SHP77 (cell line): ENCODE data around the gene HECTD2.
"Not testable (repeated sequence)": the region's sequence is repeated elsewhere in the genome, so short reads cannot be mapped to it uniquely, and the experiment has no call there.

ENCODE experiments used
- DNase-seq, 2 experiments: peaks; one replicate each; lab custom pipeline; 2025; lab: John Stamatoyannopoulos, UW

The HECTD2 gene, protein sequence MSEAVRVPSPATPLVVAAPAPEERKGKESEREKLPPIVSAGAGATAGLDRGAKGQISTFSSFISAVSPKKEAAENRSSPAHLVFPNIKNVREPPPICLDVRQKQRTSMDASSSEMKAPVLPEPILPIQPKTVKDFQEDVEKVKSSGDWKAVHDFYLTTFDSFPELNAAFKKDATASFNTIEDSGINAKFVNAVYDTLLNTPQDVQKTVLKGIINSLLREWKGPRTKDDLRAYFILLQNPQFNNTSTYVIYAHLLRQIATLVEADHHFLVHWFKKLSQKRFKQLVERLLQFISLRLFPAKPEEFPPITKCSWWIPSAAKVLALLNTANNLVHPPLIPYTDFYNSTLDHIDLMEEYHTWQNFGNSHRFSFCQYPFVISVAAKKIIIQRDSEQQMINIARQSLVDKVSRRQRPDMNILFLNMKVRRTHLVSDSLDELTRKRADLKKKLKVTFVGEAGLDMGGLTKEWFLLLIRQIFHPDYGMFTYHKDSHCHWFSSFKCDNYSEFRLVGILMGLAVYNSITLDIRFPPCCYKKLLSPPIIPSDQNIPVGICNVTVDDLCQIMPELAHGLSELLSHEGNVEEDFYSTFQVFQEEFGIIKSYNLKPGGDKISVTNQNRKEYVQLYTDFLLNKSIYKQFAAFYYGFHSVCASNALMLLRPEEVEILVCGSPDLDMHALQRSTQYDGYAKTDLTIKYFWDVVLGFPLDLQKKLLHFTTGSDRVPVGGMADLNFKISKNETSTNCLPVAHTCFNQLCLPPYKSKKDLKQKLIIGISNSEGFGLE

DNA sequence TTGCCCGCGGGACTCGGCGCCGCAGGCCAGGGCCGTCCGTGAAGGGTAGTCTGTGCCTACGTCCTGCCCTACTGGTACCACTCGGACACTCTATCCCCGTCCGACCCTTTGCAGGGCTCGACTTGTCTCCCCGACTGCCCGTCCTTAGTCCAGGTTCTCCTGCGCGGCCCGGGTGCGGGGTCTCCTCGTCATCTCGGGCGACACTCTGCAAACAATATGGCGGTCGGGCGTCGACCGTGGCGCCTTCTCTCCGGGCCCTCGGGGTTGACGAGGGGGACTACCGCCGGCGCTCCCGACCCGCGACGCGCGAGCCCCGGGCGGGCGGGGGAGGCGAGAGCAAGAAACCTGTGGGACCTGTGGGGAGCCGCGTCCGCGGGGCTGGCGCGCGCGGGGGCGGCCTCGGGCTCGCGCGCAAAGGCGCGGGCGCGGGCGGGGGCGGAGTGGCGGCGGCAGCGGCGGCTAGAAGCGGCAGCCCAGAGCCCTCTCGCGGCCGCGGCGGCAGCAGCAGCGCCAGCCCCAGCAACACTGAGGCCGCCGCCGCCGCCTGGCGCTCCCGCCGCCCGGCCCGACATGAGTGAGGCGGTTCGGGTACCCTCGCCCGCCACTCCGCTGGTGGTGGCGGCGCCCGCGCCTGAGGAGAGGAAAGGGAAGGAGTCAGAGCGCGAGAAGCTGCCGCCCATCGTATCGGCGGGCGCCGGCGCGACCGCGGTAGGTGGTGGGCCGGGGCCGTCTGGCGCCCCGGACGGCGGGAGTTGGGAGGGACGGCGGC, at the start of gene HECTD2:
HECTD2 (plus strand) TSS at position 476 of the 769 bp plus-strand sequence; CDS start at position 571, 95 bp downstream.
- DNase-seq, result peak; percentile 18 to 52

DNA sequence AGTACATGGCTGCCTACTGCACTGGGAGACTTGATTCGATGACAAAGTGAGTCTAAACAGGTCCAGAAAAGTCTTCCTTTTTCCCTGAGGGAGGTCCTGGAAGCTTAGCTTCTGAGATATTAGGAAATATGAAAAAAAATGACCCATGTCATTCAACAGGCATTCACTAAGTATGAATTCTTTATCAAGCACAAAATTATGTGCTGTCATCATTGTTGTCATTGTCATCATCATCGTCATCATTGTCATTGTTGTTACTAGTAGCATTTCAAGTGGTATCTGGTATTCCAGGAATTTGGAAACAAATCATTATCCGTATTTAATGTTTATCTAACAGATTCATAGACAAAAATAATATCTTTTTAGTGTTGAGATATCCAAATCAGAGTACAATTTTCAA, 49.7 kb upstream of the HECTD2 start:
- no peak for DNase-seq

DNA sequence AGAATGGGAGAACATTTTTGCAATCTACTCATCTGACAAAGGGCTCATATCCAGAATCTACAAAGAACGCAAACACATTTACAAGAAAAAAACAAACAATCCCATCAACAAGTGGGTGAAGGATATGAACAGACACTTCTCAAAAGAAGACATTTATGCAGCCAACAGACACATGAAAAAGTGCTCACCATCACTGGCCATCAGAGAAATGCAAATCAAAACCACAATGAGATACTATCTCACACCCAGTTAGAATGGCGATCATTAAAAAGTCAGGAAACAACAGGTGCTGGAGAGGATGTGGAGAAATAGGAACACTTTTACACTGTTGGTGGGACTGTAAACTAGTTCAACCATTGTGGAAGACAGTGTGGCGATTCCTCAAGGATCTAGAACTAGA, 44.6 kb upstream of the HECTD2 start:
- not testable (repeated sequence) for DNase-seq

DNA sequence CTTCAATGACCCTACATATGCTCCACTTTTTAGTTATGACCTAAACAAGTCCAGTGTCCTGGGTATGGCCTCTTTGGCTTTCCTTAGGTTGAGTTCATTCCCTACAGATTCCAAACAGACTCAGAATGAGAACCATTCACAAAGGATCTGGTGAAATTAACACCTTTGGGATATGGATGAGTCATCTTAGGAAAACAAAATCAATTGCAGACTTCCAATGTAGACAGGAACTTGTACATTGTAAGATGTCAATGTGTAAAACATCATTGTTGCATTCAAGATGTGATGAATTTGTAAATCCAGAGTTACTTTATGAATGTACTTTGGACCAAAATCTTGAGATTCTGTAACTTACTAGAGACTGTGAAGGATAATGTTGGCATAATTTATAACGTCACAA, 43.4 kb upstream of the HECTD2 start:
- DNase-seq, result no peak

DNA sequence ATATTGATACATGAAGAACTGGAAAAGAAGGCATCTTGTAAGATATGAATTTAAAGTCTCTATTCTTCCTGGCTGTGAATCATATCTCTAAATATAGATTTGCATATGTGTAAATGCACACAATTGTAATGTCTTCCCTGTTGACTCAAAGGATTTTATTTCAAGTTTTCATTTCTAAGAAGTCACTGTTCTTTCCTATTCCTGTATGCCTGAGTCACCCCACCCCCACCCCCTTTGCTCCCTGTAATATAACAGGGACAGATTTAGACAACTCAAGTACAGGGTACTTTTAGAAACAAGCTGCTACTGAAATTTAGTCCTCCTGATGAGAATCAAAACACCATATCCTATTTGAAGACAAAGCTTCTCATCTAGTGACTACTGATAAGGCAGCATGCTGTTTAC, 43.0 kb upstream of the HECTD2 start:
- DNase-seq, result no peak

DNA sequence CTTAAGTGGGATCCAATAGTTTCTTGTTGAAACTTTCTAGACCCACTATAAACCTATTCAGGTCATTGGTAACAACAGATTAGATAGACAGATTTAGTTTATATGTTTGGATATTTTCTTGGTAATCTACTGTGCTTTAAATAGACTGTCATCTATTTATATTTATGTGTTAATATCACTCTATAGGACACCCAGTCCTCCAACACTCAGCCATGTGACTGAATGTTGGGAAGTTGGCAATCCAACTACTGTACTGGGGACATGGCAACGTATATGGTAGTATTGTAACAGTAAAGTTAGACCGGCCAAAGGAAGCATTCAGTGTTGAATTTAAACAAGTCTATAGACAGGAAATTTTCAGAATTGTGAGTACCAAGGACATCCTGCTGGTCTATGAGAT, 42.6 kb upstream of the HECTD2 start:
- no peak for DNase-seq

DNA sequence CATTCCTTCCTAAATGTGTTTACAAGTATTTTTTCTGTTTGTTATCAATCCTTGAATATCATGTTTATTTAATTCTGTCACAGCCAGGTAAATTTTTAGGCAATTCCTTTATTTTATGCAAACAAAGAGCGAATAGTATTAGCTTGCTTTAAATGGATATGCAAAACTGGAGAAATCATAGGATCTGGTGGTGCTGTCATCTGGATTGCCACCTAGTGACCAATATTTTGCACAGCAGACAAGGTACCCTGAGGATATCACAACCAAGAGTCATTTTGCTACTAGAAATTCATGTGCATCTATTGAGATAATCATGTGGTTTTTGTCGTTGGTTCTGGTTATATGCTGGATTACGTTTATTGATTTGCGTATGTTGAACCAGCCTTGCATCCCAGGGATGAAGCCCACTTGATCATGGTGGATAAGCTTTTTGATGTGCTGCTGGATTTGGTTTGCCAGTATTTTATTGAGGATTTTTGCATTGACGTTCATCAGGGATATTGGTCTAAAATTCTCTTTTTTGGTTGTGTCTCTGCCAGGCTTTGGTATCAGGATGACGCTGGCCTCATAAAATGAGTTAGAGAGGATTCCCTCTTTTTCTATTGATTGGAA, 40.1 kb upstream of the HECTD2 start:
- DNase-seq, result not testable (repeated sequence)

DNA sequence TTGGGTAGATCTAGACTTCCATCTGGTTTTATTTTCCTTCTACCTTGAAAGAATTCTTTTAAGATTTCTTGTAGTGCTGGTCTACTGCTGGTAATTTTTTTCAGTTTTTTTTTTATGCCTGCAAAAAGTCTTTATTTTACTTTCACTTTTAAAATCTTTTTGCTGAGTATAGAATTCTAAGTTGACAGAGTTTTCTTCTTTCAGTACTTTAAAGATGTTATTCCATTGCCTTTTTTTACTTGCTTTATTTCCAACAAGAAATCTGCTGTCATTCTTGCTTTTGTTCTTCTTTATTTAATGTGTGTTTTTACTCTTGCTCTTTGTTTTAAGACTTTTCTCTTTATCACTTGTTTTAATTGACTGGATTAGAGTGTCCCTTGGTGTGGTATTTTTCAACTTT, 36.1 kb upstream of the HECTD2 start:
- DNase-seq, result no peak

DNA sequence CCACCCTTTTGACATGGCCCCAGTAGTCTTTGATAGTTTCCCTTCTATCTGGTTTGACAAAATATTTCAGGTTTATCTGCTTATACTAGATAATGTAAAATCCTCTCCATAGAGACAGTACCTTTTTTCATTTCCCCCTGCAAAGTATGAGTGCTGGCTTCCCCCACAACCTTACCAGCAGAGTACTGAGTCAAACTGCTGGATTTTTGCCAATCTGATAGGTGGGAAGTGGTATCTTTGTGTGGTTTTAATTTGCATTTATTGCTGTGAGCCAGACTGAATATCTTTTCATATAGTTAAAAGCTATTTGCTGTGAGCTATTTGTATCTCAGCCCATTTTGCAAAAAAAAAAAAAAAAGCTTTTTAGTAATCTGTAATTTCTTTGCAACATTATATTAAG, 32.1 kb upstream of the HECTD2 start:
- DNase-seq, result no peak

DNA sequence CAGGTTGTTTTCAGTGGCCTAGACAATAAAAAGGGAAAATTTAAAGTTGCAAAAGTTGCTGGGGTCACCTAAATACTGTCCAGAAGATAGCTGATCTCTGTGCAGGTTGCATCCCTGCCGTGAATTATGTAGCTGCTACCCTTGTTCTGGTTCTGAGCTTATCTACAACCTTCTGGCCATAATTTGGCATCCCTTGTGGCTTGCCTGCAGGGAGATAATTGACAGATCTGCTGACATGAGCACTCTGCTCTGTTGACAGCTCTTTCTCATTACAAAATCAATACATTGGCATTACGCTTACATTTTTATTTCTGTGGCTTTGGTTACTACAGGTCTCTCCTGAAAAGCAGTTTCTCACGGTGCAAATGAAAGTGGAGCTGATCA, 29.3 kb upstream of the HECTD2 start:
- DNase-seq, result no peak

DNA sequence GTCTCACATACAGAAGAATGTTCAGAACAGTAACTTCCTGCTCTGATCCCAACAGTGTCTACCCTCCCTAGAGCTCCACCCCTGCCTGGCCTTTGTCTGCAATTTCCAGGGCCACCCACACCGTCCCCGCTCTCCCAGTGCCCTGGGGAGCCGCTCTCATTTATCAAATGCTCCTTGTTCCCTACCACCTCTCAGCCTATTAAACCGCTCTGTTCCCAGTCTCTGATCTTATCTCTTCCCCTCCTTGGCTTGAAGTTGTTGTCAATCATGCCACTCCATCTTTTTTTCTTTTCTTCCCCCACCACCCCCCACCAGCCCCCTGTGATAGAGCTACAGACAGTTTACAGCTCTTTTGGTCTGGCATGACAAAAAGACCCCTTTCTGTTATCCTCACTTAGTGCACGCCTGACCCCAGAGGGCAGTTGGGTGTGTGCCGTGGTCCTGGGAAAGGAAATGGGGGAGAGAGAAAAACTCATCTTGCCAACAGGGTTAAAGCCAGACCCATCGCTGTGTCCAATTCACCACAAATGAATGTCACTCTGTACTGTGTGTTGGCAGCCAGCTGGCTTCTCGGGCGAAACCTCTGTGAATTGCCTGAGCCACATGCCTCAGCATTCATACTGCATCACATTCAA, 28.8 kb upstream of the HECTD2 start:
- no peak for DNase-seq

DNA sequence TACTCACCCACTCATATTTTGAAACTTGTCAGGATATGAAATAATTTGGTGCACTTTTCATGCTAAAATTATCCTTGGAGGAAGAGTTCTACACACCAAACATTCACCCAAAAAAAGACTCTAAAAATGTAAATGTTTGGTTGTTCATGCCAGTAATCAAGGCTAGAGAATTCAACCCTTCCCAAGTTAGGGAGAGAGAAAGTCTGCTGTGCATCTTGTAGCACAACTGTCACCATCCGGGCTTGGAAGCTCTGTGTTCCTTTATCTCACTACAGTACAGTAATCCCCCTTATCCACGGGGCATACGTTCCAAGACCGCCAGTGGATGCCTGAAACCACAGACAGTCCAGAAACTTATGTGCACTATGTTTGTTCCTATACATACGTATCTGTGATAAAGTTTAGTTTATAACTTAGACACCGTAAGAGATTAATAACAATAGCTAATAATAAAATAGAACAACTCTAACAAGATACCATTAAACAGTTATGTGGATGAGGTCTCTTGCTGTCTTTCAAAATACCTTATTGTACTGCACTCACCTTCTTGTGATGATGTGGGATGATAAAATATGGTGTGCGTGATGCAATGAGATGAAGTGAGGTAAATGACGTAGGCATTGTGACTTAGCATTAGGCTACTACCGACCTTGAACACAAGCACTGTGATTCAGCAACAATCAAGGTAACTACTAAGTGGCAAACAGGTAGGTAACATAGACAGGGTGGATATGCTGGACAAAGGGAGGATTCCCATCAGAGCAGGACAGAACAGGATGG, 24.6 kb upstream of the HECTD2 start:
- DNase-seq, result no peak

DNA sequence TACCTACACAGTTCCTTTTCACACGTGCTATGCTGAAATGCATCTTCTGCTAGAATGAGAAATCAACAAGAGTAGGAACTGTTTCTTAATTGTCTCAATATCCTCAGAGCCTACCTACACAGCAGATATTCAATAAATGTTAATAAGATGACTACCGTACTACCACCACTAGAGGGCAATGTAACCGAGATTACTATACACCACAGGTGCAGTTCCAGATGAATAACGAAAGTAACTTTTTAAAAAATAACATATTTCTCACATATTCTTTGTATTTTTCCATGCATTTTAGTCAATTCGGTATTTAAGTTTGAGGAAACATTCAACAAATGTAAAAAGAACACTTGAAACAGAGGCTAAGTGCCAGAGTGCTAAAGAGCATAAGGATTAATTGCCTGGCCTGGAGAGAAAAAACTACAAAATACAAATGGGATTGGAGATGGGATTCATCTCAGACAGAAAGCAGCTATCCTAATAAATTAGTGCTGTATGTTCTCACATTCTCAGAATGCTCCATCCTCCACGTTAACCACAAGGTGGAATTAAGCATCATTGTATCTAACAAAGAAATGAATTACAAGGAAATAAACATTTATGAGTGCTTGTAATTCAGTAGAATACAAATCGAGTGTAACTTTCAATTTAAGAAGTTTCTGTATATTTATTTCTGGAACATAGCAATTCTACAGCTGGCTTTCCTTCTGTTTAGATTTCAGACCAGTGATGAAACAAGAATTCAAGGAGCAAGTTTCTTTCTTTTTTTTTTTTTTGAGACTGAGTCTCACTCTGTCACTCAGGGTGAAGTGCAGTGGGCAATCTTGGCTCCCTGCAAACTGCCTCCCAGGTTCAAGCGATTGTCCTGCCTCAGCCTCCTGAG, 20.3 kb upstream of the HECTD2 start:
- DNase-seq, result peak; percentile 11 to 28

DNA sequence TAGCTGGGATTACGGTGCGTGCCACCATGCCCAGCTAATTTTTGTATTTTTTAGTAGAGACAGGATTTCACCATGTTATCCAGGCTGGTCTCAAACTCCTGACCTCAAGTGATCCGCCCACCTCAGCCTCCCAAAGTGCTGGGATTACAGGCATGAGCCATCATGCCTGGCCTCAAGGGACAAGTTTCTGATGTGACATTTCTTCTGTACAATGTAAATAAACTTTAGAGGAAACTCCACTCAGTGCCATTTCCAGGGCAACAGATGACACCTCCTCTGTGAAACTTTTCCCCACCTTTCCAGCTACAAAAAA, 19.7 kb upstream of the HECTD2 start:
- DNase-seq, result not testable (repeated sequence)

DNA sequence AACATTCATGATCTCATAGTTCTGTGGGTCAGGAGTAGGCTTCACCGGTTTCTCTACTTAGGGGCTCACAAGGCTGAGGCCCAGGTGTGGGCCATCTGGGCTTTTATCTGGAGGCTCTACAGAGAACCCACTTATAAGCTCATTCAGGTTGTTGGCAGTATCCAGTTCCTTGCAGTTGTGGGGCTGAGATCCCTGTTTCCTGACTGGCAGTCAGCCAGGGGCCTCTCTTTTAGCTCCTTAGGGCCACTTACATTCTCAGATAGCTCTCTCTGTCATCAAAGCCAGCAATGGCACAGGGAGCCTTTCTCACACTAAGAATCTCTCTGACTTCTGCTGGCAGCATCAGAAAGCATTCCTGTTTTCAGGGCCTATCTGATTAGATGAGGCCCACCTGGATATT, 18.2 kb upstream of the HECTD2 start:
- no peak for DNase-seq

DNA sequence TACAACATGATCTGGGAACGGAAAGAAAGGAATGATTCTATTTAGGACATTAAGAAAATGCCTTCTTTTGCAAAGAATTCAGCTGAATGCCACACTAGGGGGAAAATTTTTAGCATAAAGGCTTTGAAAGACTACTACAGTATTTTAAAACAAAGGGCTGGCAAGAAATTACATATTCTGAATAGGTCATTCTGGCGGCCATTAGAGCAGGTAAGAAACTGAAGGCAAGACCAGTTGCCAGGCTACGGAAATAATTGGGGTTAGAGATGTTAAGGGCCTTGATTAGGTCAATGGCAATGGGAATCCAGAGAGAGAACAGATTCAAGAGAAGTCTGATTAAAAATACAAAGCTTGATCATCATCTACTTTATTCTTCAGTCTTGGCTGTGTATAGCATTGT, 3.8 kb upstream of the HECTD2 start:
- DNase-seq, result no peak

DNA sequence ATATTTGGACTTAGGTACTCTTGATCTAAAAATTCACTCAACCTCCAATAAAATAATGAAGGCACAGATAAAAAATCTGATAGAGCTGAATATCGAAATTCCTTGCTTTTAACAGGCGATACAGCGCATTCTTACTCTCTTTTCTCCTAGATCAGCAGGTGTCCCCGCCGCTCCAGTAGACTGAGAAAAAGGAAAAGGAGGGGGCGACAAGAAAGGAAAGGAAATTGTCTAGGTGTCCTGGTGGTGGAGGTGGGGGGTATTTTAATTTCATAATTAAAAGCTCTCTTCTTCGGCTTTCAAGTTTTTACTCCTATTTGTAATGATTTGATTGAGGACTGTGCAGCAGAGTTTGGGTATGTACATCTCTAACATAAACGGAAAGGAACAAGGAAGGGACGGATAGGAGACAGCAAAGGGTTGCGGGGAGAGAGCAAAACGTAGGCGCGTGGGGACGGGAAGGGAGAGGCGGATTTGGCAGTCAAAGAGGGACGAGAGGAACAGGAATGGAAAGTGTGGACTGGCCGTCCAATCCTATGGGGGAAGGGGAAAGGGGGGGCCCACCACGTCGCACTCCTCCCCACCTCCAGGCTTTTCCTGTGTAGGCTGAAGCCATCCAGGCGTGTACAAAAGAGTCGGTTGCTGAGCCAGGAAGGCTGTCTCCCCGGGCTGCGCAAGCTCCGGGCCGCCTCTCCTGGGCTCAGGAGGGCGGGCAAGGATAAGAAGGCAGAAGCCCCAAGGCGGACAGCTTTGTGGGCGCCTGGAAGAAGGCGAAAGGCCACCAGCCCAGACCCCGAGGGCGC, 875 bp upstream of the HECTD2 start:
- peak; percentile 32 to 48 for DNase-seq

DNA sequence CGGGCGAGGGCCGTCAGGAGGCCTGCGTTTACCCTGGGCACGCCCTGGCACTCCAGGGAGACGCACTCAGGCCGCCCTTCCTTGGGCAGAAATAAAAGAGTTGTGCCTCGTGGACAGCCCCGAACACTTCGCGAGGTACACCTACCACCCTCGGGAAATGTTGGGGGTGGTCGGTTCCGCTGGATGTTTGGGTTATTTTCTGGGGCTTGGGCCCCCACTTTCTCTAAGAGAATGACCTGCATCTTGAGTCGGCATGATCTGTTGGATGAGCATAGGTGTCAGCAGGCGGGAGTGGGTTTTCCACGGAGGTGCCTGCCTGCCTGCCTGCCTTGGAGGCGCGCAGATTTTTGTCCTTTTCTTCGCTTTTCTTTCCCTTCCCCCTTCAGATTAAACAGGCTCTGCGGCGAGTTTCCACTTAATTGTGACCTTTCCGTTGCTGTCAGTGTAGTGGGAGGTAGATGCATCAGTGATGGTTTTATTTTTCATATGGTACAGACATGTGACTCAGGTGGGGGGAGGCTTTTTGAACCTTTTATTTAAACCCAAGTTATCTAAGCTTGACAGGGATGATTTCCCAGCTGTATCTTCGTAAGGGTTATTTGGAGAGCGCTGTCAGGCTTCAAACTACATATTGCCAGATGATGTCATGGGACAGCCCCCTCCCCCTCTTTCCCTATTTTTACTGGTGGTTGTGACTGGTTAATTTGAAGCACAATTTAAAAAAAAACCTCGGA, 661 bp downstream of the HECTD2 start:
- DNase-seq, result peak in 1 of 2 experiments; percentile 14
